H4 (cell line): ENCODE measurements around the gene VWA5A. TPM values are rescaled to one million over a fixed set of nuclear protein-coding genes. Genes with fewer than 3 reads are reported as not detected.
A peak's percentile ranks its signal among the peaks of the same experiment; 100 is the strongest.
"Not testable (repeated sequence)": the region's sequence is repeated elsewhere in the genome, so short reads cannot be mapped to it uniquely, and the experiment has no call there.

Source experiments
- DNase-seq: peaks from one replicate; pipeline ENCODE4 v3.0.0-alpha.2; 2015; ENCODE audit warnings: low spot score
- total RNA-seq: library from RNA; depleted of rRNA; stranded (reverse); fragments of >200 nt; shearing (Covaris generic); gene quantifications from 2 replicates; pipeline ENCODE4 v1.2.3, GENCODE V29; 2014

Gene VWA5A
- total RNA-seq, 1 experiment from 2014 or later: 28.0 TPM

DNA sequence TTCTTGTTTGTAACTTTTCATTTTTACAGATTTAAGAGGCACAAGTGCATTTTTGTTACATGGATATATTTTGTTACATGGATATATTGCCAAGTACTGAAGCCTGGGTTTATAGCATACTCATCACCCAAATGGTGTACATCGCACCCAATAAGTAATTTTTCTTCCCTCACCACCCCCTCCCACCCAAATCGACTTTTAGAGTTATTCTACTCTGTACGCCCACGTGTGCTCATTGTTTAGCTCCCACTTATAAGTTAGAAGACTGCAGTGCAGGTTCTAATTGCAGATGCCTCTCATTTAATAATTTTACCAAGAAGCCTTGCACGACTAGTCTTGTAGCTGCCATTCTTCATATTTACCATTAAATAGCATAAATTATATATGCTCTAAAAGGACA lies 20.5 kb upstream of the VWA5A start:
- no peak for DNase-seq

DNA sequence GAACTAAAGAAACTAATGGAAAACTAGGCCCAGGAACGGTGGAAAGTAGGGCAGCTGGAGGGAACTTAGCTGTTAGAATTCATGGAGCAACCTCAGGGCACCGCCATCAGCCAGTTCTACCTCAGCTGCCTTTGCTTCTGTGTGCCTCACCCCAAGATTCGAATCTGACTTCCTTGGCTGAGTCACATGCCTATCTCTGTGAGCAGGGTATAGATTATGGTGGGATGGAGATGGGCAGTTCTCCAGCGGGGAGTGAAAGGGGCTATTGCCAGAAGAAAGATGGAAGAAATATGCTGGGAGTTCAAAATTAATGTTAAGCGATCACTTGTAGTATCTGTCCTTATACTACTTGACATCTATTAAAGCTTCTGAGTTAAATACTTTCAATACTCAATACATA lies 18.9 kb upstream of the VWA5A start:
- DNase-seq: no peak

DNA sequence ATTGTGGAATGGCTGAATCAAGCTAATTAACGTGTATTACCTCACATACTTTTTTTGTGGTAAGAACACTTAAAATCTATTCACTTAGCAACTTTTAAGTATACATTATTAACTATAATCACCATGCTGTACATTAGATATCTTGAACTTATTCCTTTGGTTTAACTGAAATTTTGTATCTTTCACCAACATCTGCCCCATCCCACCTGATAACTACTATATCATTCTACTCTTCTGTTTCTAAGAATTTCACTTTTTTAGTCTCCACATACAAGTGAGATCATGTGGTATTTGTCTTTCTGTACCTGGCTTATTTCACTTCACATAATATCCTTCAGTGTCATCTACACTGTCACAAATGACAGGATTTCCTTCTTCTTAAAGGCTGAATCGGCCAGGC lies 17.1 kb upstream of the VWA5A start:
- no peak for DNase-seq

DNA sequence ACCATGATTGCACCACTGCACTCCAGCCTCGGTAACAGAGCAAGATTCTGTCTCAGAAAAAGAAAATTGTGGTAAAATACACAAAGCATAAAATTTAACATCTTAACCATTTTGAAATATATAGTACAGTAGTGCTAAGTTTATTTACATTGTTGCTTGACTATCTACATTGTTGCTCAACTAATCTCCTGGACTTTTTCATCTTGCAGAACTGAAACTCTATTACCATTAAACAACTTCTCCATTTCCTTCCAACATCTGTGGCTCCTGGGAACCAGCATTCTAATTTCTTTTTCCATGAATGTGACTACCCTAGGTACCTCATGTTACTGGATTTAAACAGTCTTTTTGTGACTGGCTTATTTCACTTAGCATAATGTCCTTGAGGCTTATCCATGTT lies 13.5 kb upstream of the VWA5A start:
- DNase-seq: no peak

DNA sequence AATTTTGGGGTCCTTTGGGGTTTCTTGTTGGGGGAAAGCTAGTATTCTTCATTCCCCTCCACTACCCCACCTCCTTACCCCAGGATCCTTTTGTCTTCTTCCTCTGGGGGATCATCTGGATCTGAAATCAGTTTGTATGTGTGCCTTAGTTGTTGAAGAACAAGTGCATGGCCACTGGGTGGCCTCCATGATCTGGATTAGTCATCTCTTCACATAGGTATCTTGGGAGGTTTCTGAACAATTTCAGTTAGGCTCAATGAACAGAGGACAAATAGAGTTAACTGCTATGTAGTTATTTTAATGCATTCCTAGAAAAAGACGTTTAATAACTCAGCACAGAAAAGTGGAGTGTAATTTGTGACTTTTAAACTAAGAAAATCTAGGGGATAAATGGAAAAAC lies 7.1 kb upstream of the VWA5A start:
- peak; percentile 25 for DNase-seq

GRCh38 chr11:124109377-124109776 lies 5.9 kb upstream of the VWA5A start:
- DNase-seq: no peak

- DNase-seq: no peak
These were observed 5.0 kb upstream of the VWA5A start for GRCh38 chr11:124110201-124110600.

GRCh38 chr11:124113890-124114289 lies 1.4 kb upstream of the VWA5A start:
- DNase-seq: peak; percentile 58

- DNase-seq: no peak
These were observed 749 bp downstream of the VWA5A start for GRCh38 chr11:124115782-124116616.

- no peak for DNase-seq
These were observed 3.9 kb downstream of the VWA5A start for GRCh38 chr11:124119103-124119502.

DNA sequence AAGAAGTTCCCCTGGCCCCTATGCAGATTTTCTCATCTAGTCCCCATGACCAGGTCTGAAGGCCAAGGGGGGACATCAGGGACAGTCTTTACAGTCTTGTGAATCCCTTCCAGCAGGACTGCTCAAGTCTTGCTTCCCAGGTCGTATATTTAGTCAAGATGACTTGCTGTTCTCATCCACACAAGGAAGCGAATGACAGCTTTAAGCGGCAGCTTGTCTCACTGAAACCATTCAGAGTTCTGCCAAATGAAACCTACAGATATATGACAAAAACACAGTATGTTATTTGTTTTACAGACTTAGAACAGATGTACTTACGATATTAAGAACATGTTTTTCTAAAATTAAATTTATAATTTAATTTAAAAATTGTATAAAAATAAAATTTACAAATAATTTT lies 5.6 kb downstream of the VWA5A start:
- no peak for DNase-seq

DNA sequence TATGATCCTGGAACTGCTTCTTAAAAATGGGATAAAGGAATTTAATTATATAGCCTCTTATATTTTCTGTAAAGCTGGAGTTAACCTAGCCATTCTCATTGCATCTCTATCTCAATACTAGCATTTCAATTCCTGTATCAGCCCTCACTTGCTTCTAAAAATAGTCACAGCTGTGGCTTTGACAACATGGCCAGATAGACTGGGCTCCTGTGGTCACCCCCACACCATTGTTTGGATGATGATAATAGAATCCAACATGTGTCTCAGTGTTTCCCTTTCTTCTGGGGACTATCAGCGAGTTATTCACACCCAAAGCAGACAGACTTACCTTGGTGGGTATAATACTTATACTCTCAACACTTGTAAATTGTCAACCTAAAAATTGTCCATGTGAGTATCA lies 6.9 kb downstream of the VWA5A start:
- no peak for DNase-seq

GRCh38 chr11:124123622-124124021 lies 8.4 kb downstream of the VWA5A start:
- no peak for DNase-seq

- not testable (repeated sequence) for DNase-seq
These were observed 11.9 kb downstream of the VWA5A start for GRCh38 chr11:124127134-124127533.

- DNase-seq: no peak
These were observed 27.8 kb downstream of the VWA5A start for GRCh38 chr11:124143034-124143433.

DNA sequence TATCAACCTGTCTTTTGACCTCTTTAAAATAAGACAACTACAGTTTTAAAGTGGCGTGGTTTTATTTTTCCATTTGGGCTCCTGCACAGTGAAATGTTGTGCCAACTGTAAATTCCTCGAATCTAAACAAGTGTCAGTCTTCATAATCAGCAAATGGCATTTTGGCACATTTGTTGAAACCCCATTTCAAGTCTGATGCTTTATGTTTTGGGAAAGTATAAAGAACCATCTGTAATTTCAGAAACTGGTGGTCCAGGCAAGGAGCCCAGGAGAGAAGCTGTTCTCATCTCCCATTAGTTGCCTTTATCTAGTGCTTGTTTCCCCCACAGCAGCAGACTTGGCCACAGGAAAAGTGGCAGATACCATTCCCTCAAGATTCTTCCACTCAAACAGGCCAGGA lies 32.7 kb downstream of the VWA5A start:
- no peak for DNase-seq

DNA sequence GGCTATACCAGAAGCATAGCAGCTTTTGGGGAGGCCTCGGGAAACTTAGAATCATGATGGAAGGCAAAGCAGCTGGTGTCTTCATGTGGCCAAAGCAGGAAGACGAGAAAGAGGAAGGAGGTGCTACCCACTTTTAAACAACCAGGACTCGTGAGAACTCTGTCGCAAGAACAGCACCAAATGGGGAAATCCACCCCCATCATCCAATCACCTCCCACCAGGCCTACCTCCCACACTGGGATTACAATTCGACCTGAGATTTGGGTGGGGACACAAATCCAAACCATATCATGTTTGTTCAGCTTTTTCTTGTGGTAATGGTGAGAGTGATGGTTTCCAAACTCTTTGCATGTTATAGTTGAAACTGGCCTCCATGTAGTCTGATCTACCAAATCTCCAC lies 35.4 kb downstream of the VWA5A start:
- DNase-seq: no peak

DNA sequence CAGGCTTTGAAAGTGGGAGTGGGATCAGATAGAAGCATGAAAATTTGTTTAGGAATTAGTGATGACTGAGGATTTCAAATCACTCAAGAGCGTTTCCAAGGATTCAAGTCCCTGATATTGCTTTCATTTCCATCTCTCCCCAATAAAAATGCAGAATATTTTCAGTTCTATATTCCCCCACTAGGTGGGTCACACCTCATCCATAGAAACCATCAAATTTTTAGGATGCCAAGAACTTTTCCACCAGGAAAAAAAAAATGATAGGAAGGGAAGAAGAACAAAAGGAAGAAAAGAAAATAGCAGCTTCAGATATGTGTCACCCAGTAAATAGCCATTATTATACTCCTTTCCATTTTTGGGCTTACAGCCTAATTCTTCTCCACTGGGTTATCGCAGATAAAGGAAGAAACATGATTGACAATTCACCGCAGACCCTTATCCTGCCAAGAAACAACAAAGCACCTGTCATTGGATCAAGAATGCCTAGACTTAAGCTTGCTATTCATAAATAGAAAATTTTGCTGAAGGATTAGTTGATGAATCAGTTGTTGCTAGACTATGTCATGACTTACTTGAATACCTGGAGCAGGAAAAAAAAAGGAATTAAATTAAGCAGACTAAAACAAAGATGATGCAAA lies 37.6 kb downstream of the VWA5A start:
- no peak for DNase-seq

GRCh38 chr11:124153821-124154220 lies 38.6 kb downstream of the VWA5A start:
- no peak for DNase-seq

- no peak for DNase-seq
These were observed 44.2 kb downstream of the VWA5A start for GRCh38 chr11:124159481-124159880.

DNA sequence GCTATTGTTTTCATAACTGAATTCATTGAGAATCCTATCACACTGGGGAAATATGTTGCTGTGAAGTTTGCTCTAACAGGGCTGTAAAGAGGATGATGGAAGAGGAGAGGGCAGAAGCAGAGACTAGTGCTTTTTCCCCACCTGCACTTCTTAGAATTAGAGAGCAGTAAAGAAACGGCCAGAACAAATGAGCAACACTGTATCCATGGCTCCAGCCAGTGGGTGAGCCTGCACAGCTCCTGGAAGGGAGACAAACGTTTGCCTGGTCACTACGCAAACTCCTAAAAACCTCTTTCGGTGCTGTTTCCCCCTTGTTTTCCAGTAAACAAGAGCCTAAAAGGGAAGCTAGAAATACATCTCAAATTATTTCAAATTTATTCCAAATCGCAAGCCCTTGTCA lies 45.7 kb downstream of the VWA5A start:
- DNase-seq: no peak

GRCh38 chr11:124167826-124168231 lies 52.6 kb downstream of the VWA5A start:
- DNase-seq: no peak

GRCh38 chr11:124168796-124169195 lies 53.5 kb downstream of the VWA5A start:
- no peak for DNase-seq
